Measurements from ENCODE around the gene DUOXA2.
A peak's percentile ranks its signal among the peaks of the same experiment; 100 is the strongest.

Gene DUOXA2

GRCh38 chr15:45117308-45118130, 3.4 kb downstream of the DUOXA2 start:
- H3K4me1 ChIP-seq (ENCODE audit: control insufficient read depth, insufficient read depth, low read length, poor library complexity, severe bottlenecking): peaks cover 18% of the 10 kb centered on the region
- no peak overlapping the region for H3K4me3 ChIP-seq (ENCODE audit: extremely low read depth, insufficient read depth, low read length, poor library complexity, severe bottlenecking)
- 90 to 91% methylated on average over 26 of the region's 33 CpGs for WGBS, 2 experiments (ENCODE audit: insufficient coverage in 2 of 2)
- H3K27ac ChIP-seq (ENCODE audit: low read depth, low read length, severe bottlenecking): no peak overlapping the region
- no peaks in the 10 kb centered on the region for H3K36me3 ChIP-seq (ENCODE audit: control insufficient read depth, insufficient read depth, low read length)
- H3K9me3 ChIP-seq (ENCODE audit: control insufficient read depth, low read length): no peaks in the 10 kb centered on the region

- H3K4me1 ChIP-seq (ENCODE audit: control insufficient read depth, insufficient read depth, low read length, poor library complexity, severe bottlenecking): peaks cover 22% of the 10 kb centered on the region
- no peak overlapping the region for H3K4me3 ChIP-seq (ENCODE audit: extremely low read depth, insufficient read depth, low read length, poor library complexity, severe bottlenecking)
- no peaks in the 10 kb centered on the region for H3K9me3 ChIP-seq (ENCODE audit: control insufficient read depth, low read length)
- 4 to 9% methylated on average over 8 to 10 of the region's 14 CpGs for WGBS, 2 experiments (ENCODE audit: insufficient coverage in 2 of 2)
- H3K27ac ChIP-seq (ENCODE audit: low read depth, low read length, severe bottlenecking): no peak overlapping the region
- H3K36me3 ChIP-seq (ENCODE audit: control insufficient read depth, insufficient read depth, low read length): no peaks in the 10 kb centered on the region
These were observed 4.0 kb downstream of the DUOXA2 start for GRCh38 chr15:45118131-45118588.

- H3K27ac ChIP-seq (ENCODE audit: low read depth, low read length, severe bottlenecking): no peak overlapping the region
- H3K9me3 ChIP-seq (ENCODE audit: control insufficient read depth, low read length): no peaks in the 10 kb centered on the region
- H3K4me3 ChIP-seq (ENCODE audit: extremely low read depth, insufficient read depth, low read length, poor library complexity, severe bottlenecking): no peak overlapping the region
- 94 to 97% methylated on average over 4 to 5 of the region's 5 CpGs for WGBS, 2 experiments (ENCODE audit: insufficient coverage in 2 of 2)
- H3K4me1 ChIP-seq (ENCODE audit: control insufficient read depth, insufficient read depth, low read length, poor library complexity, severe bottlenecking): peaks cover 18% of the 10 kb centered on the region
- H3K36me3 ChIP-seq (ENCODE audit: control insufficient read depth, insufficient read depth, low read length): no peaks in the 10 kb centered on the region
These were observed 4.9 kb downstream of the DUOXA2 start for GRCh38 chr15:45118996-45119395.

GRCh38 chr15:45120081-45120972, 6.2 kb downstream of the DUOXA2 start:
- Histone ChIP-seq H3K4me3 (ENCODE audit: extremely low read depth, insufficient read depth, low read length, poor library complexity, severe bottlenecking) (no peak overlapping the region), H3K36me3 (ENCODE audit: control insufficient read depth, insufficient read depth, low read length) (no peaks in the 10 kb centered on the region), H3K27ac (ENCODE audit: low read depth, low read length, severe bottlenecking) (no peak overlapping the region), H3K4me1 (ENCODE audit: control insufficient read depth, insufficient read depth, low read length, poor library complexity, severe bottlenecking) (peaks cover 14% of the 10 kb centered on the region), H3K9me3 (ENCODE audit: control insufficient read depth, low read length) (no peaks in the 10 kb centered on the region)
- 93% methylated on average over 8 to 10 of the region's 10 CpGs for WGBS, 2 experiments (ENCODE audit: insufficient coverage in 2 of 2)

GRCh38 chr15:45121020-45121419, 6.9 kb downstream of the DUOXA2 start:
- Histone ChIP-seq H3K4me3 (ENCODE audit: extremely low read depth, insufficient read depth, low read length, poor library complexity, severe bottlenecking) (no peak overlapping the region), H3K36me3 (ENCODE audit: control insufficient read depth, insufficient read depth, low read length) (no peaks in the 10 kb centered on the region), H3K9me3 (ENCODE audit: control insufficient read depth, low read length) (no peaks in the 10 kb centered on the region), H3K27ac (ENCODE audit: low read depth, low read length, severe bottlenecking) (no peak overlapping the region), H3K4me1 (ENCODE audit: control insufficient read depth, insufficient read depth, low read length, poor library complexity, severe bottlenecking) (peaks cover 14% of the 10 kb centered on the region)
- 92 to 93% methylated on average over 2 of the region's 3 CpGs for whole genome bisulfite sequencing, 2 experiments (ENCODE audit: insufficient coverage in 2 of 2)

- Histone ChIP-seq H3K4me3 (ENCODE audit: extremely low read depth, insufficient read depth, low read length, poor library complexity, severe bottlenecking) (no peak overlapping the region), H3K36me3 (ENCODE audit: control insufficient read depth, insufficient read depth, low read length) (no peaks in the 10 kb centered on the region), H3K27ac (ENCODE audit: low read depth, low read length, severe bottlenecking) (no peak overlapping the region), H3K9me3 (ENCODE audit: control insufficient read depth, low read length) (no peaks in the 10 kb centered on the region), H3K4me1 (ENCODE audit: control insufficient read depth, insufficient read depth, low read length, poor library complexity, severe bottlenecking) (peaks cover 14% of the 10 kb centered on the region)
- WGBS, 2 experiments (ENCODE audit: insufficient coverage in 2 of 2): 81 to 85% methylated on average over 3 to 4 of the region's 9 CpGs
These were observed 7.7 kb downstream of the DUOXA2 start for GRCh38 chr15:45121706-45122417.

- H3K27ac ChIP-seq (ENCODE audit: low read depth, low read length, severe bottlenecking): no peak overlapping the region
- H3K4me3 ChIP-seq (ENCODE audit: extremely low read depth, insufficient read depth, low read length, poor library complexity, severe bottlenecking): no peak overlapping the region
- no peaks in the 10 kb centered on the region for H3K9me3 ChIP-seq (ENCODE audit: control insufficient read depth, low read length)
- H3K4me1 ChIP-seq (ENCODE audit: control insufficient read depth, insufficient read depth, low read length, poor library complexity, severe bottlenecking): peaks cover 14% of the 10 kb centered on the region
- H3K36me3 ChIP-seq (ENCODE audit: control insufficient read depth, insufficient read depth, low read length): no peaks in the 10 kb centered on the region
- WGBS, 2 experiments (ENCODE audit: insufficient coverage in 2 of 2): 91 to 93% methylated on average over 7 of the region's 7 CpGs
These were observed 8.6 kb downstream of the DUOXA2 start for GRCh38 chr15:45122719-45123118.

- Histone ChIP-seq H3K27ac (ENCODE audit: low read depth, low read length, severe bottlenecking) (no peak overlapping the region), H3K9me3 (ENCODE audit: control insufficient read depth, low read length) (no peaks in the 10 kb centered on the region), H3K36me3 (ENCODE audit: control insufficient read depth, insufficient read depth, low read length) (no peaks in the 10 kb centered on the region), H3K4me1 (ENCODE audit: control insufficient read depth, insufficient read depth, low read length, poor library complexity, severe bottlenecking) (peaks cover 14% of the 10 kb centered on the region), H3K4me3 (ENCODE audit: extremely low read depth, insufficient read depth, low read length, poor library complexity, severe bottlenecking) (no peak overlapping the region)
These were observed 9.3 kb downstream of the DUOXA2 start for GRCh38 chr15:45123397-45123796.

GRCh38 chr15:45126535-45127158, 12.5 kb downstream of the DUOXA2 start:
- Histone ChIP-seq H3K4me3 (ENCODE audit: extremely low read depth, insufficient read depth, low read length, poor library complexity, severe bottlenecking) (no peak overlapping the region), H3K9me3 (ENCODE audit: control insufficient read depth, low read length) (no peaks in the 10 kb centered on the region), H3K27ac (ENCODE audit: low read depth, low read length, severe bottlenecking) (no peak overlapping the region), H3K36me3 (ENCODE audit: control insufficient read depth, insufficient read depth, low read length) (no peaks in the 10 kb centered on the region), H3K4me1 (ENCODE audit: control insufficient read depth, insufficient read depth, low read length, poor library complexity, severe bottlenecking) (peaks cover 22% of the 10 kb centered on the region)
- WGBS, 2 experiments (ENCODE audit: insufficient coverage in 2 of 2): no CpG with 5 or more reads among the region's 2 CpGs

GRCh38 chr15:45128971-45129639, 15.0 kb downstream of the DUOXA2 start:
- Histone ChIP-seq H3K4me3 (ENCODE audit: extremely low read depth, insufficient read depth, low read length, poor library complexity, severe bottlenecking) (peak overlapping the region; percentile 19), H3K36me3 (ENCODE audit: control insufficient read depth, insufficient read depth, low read length) (no peaks in the 10 kb centered on the region), H3K4me1 (ENCODE audit: control insufficient read depth, insufficient read depth, low read length, poor library complexity, severe bottlenecking) (peaks cover 9% of the 10 kb centered on the region), H3K9me3 (ENCODE audit: control insufficient read depth, low read length) (no peaks in the 10 kb centered on the region), H3K27ac (ENCODE audit: low read depth, low read length, severe bottlenecking) (no peak overlapping the region)
- 14% methylated on average over 30 to 41 of the region's 47 CpGs for WGBS, 2 experiments (ENCODE audit: insufficient coverage in 2 of 2)

Data from mesodermal cell (in vitro differentiated cells).